GM18520 (cell line): ENCODE results near the gene GNAI1.

Source experiments
- ATAC-seq: cut with Tn5 transposase; IDR thresholded peaks from one replicate; pipeline ENCODE4 v1.9.1; 2021; ENCODE audit not compliant: unreplicated experiment

Gene GNAI1

DNA sequence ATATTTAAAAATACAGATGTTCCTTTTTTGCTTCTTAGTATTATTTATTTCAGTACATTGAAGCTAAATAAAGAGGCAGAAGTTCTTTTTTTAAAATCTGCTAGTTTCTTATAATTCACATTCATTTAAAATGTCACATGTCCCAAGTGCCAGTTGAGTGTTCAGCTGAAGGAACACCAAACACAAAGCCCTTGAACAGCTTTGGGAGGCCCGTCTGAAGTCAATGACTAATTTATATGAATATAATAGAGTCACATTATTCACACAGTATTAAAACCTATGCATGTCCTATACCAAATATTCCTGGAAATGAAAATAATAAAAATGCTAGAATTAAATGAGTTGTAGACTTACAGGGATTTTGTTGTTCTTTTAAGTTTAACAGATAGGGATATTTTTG, 70.3 kb downstream of the GNAI1 start:
- no peak for ATAC-seq

DNA sequence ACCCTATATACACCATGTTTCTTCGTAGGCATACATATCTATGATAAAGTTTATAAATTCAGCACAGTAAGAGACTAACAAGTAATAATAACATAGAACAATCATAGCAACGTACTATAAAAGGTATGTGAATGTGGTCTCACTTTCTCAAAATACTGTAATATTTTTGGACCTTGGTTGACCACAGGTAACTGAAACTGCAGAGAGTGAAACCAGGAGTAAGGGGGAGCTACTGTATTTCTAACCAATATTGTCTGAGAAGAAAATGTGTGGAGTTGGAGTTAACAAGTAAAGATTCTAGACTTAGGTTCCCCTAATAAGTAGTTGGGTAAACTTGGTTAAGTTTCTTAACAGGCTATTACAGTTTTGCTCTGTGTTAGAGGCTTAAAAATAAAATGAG, 72.1 kb downstream of the GNAI1 start:
- ATAC-seq, result no peak

DNA sequence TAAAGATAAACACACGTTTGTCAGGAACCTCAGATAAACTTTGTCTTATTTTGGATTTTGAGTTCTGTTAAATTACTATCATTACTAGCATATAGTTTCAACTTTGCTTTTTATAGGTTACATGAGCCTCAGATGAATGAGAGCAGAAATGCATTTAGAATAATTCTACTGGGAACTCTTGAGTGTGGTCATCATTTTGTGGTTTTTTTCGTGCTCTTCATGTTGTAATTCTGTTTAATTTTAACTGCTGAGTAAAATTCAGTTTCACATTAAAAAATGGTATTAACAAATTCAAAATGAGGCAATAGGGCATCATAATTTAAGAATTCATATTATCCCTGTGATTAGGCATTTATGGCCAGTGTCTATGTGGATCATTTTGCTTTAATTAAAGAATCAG, 72.9 kb downstream of the GNAI1 start:
- no peak for ATAC-seq

DNA sequence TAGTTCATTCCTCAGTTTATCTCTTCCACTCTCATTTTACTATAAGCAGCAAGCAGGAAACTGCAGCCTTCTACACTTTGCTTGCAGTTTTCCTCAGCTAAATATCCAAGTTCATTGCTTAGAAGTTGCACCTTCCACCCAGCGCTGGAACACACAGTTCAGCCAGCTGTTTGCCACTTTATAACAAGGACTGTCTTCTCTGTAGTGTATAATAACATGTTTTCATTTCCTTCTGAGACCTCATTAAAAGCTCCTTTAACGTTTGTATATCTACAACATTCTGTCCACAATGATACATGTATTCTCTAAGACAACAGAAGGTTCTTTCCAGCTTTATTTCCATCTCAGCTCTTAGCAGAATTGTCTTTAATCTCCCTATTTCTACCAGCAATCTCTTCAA, 74.1 kb downstream of the GNAI1 start:
- ATAC-seq, result no peak

DNA sequence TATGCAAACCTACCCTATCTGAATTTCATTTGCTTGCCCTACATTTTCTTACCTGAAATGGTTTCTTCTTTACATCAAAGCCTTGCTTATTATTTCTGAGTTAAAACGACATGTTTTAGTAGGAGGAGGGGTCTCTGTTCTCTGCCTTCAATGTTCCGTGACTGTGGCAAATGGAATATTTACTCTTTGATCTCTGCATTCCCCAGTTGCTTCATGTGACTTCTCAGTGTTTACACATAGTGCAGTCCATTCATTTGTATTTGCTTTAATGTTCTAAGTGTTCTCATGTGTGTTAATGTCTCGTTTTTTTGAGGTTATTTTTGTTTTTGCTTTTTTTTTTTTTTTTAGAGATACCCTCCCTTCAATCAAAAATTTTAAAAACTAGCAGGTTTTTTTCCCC, 75.8 kb downstream of the GNAI1 start:
- no peak for ATAC-seq

DNA sequence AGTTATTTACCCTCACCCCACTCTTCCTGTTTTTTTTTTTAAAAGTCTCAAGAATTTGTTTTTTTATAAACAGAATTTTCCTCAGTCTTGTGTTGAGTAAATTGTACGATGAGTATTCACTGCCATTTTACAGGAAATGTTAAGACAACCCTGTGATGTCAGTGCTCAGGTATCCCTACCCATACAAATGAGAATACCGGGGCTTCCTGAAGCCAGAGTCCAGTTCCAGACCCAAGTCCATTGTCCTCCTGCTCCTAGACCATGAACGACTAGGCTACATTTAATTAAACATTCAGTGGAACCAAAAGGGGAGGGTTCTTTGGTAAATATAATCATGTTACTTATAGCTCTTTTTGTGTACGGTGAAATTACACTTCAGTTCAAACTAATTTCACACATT, 79.2 kb downstream of the GNAI1 start:
- no peak for ATAC-seq

DNA sequence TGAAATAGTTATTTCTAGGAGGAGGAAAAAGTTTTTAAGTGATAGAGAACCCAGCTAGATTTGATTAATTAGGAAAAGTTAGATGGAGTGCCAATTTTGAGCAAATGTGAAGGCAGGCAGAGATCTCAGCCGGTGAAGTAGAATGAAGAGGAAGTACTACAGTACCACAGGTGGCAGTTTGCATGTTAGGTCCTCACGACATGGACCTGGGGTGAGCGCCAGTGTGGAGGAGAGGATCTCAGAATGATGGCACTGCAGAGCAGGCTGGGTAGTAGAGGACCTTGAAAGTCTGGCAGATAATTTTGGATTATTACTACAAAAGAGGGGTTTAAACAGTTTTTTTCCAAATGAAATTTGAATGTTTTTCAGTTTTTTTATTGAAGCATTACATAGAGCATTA, 81.1 kb downstream of the GNAI1 start:
- ATAC-seq, result no peak

DNA sequence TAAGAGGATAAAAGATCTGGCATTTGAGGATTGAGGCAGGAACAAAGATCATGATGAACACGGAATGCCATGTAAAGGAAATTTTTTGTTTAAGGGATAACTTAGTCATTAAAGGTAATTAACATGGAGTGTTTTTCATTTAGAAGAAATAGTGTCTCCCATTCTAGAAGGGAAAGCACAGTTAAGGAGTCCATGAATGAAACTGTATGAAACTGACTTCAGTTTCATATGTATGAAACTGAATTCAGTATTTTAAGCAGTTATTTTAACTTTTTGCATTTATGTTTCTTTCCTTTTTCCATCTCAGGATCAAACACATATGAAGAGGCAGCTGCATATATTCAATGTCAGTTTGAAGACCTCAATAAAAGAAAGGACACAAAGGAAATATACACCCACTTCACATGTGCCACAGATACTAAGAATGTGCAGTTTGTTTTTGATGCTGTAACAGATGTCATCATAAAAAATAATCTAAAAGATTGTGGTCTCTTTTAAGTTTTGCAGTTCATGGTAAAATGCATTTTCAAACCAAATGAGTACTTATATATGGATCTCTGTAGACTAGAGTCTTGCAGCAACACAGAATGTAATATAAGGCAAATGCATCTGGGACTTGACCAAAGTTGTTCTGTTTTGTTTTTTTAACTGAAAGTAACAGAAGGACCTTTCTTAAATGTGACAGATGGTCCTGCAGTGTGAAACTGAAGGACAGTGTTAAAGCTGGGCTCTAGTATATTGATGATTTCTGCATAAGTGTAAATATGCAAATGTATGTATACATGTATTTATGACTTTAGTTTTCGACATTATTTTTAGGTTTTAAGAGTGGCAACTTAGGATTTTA, 82.6 kb downstream of the GNAI1 start:
- ATAC-seq, result no peak

DNA sequence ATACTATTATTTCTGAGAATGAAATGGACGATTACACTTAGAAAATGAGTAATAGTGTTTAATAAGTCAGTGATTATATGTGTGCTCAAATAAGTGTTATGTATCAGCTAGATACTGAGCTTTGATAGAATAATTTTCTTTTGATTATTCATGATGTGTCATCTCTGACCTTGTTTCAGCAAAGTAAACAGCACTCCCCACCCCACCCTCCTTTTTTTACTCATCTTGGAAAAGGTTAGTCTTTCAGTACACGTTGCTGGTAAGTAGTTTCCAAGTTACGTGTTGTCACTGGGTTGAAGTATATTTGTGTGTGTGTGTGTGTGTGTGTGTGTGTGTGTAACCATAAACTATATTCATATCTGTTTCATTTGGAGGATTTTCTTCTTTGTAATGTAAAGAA, 84.1 kb downstream of the GNAI1 start:
- ATAC-seq, result no peak

DNA sequence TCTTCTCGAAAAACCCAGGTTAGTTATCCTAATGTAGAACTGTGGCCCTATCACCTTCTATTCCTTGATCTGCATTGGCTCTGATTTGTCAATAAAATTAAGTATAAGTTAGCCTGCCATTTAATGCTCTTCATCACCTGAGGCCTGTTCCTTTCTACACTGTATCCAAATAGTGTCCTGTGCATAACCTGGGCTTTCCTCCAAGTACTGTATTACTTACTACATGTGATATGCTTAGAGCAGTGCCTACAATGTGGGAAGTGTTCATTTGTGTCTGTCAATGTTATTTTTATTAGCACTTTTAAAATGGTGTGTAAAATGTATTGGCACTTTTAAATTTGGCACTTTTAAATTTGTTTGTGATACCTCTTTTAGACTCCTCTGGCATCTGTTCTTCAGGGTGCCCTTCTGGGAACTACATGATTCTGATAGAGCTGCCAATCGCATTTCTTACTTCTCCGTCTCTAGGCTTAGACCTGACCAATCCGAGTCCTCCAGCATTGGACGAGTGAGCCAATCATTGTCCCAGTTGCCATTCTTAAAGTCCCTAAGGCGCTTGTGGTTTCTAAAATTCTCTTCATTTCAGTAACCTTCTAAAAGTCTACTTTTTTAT, 85.5 kb downstream of the GNAI1 start:
- ATAC-seq, result no peak

DNA sequence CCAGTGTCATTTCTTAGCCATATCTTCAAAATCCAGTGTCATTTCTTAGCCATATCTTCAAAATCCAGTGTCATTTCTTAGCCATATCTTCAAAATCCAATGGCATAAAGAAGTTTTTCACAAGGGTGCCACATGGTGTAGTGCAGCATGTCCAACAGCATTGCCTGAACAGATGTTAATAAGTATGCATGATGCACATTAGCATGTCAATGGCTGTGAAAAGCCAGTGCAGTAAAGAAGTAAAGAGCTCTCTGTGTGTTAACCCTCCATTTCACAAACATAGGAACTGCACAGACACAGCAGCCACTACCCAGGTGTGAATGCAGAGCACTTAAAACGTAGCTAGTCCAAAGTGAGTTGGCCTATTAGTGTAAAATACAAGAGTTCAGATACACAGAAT, 89.8 kb downstream of the GNAI1 start:
- ATAC-seq, result no peak

DNA sequence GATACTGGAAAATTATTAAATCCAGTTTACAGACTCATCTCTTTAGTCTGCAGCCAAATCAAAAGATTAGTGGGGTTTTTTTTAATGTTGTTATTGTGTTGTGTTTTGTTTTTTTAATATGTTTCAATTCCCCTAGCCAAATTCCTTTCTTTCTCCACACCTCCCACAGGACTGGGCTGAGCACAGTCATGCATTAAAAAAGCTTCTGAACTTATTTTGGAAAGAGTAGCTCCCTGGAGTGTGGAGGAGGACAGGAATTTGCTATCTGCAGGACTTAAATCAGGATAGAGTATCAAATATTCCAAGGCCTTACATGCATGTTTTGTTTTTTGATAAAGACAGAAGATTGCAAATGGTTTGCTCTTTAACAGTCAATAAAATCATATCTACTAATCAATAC, 90.7 kb downstream of the GNAI1 start:
- no peak for ATAC-seq

DNA sequence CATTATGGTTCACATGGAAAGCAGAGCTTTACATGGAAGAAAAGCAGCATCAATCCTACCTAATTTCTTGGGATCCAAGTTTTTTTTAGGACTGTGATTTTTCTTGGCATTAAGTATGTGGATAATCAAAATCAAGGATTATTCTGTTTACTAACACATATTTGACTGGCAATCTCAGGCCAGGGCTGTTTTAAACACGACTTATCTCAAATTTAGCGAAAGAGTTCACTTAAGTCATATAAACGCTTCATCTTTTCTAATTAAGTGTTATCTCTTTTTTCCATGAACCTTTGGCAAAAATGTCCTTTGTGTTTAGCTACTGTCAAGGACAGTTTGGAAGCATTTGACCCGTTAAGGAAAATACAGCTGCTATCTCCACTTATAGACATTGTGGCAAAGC, 92.0 kb downstream of the GNAI1 start:
- ATAC-seq, result no peak

DNA sequence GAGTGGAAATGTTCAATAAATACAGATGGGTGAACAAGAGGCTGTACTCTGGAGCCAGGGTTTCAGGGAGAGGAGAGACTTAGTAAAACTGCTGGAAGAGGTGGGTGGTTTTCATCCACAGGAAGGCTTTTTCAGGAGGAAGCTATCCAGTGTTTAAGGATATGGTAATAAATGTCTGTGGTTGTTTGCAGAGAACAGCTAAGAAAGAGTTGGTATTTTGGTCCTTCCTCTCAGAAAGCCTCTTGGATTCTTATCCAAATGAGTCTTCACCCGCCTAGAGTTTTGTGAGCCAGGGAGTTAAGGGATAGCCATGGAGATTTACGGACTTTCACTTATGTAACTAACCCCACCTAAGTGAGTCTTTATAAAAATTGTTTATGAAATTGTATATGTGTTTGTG, 95.7 kb downstream of the GNAI1 start:
- ATAC-seq, result no peak

DNA sequence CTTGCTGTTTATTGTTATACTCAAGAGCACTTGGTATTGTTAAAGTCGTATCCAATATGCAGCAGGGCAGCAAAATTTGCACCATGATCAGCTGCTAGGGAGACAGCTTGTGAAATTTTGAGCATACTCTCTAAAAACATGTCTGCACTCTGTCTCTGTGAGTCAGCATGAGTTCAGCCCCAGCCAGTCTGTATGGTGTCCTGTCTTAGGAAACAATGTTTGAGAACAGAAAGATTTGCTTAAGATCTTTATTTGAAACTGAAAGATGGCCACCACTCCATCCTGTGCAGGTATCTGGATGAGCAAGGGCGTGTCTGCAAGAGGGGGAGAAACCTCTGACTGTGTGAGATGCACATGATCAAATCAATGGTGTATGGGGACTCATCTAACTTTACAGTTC, 97.1 kb downstream of the GNAI1 start:
- no peak for ATAC-seq

DNA sequence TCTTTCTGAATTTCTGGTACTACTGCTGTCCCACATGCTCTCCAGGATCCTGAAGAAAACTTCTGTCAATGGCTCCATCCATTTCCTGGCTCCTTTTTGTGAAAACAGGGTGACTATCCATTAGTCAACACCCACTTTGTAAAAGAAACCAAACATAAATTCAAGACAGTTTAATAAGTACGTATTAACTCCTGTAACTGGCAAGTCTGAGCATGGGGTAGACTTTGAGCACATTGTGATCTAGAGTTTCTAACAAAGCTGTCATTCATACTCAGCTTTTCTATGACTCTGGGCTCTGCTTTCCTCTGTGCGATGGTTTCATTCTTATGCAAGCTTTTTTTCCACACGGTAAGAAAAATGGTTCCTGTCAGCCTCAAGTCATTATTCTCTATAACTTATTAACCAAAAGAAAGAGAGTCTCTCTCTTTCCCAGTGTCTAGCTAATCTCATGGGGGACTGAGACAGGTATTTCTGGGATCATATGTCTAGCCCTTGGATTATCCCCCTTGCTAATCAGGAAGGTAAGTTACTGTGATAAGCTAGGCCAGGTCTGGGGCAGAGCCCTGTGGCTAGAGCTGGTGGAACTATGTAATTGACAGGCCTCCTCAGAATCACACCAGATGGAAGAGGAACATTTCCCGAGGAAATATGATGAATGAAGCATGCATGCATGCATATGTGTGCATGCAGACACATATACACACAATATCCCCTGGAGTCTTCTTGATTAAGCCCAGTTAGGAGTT, 98.5 kb downstream of the GNAI1 start:
- ATAC-seq, result no peak

DNA sequence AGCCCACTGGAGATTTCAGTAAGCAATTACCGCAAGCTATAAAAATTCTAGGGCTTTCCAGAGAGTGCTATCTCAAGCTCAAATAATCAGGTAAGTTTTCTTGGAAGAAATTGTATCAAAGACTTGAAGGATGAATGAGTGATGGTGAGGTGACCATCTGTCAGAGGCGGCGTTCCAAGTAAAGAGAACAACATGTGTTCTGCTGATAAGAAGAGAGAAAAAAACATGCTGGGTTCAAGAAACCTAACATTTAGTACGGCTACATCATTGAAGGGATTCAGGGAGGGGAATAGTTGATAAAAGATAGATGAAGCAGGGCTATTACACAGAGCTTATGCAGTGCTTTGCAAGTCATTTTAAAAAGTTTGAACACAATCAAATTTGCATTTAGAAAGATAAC, 100.7 kb downstream of the GNAI1 start:
- ATAC-seq, result no peak

DNA sequence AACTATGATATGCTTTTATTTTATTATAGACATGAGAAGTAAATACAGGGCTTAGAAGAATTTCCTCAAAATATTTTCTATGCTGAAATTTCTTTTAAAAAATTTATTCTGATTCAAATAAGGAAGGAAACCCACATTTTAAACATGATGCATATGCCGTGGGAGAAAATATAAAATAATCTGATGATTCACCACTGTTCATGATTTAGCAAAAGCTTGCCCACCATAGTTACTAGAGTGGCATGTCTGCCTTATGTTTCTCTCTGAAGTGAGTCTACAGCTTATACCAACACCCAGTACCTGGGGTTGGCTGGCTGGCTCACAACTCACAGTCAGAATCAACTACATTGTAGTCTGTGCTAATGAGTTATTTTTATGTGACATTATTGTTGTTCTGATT, 102.0 kb downstream of the GNAI1 start:
- no peak for ATAC-seq

DNA sequence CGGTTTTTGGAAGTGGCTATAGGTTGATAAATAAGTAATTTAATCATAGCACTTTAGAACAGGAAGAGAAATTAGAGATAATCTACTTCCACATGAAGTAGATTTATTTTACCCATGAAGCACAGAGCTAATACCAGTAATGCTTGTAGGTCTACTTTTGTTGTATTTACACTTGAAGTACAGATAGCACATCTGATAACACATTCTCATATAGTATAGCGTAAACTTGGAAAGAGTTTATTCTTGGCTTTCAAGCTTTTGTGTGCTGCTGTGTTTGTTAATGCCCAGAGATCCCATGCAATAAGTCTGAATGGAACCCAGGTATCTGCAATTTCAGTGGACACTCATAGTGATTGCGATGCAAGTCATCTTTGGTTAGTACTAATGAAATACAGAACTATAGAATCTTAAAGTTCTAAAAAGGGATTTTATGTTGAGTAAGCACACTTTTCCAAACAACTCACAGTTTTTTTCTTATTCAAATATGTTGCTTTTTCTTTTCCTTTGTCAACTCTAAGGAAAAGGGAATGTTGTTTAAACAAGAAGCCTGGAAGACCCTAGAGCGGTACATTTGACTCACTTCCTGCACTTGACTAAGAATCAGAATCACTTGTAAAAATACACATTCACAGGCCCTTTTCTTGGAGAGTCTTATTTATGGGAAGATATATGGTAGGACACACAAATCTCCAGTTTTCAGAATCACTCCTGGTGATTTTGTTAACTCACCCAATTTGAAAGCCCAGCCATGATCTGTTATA, 105.8 kb downstream of the GNAI1 start:
- ATAC-seq, result no peak

DNA sequence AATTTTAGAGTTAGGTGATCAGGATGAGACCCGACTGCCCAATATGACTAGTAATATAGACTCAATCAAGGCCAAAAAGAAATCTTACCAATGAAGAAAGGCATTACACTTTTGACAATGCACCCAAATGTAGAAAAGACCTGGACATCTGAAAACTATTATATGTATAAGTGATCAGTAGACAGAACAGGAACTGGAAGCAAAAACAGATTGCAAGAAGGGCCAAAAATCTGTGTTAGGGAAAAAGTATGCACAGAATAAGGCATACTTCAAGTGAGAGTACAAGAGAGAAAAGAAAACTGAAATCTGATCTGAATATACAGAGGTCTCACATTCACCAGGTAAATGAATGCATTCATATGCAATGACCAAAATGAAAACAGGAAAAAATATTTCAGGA, 107.0 kb downstream of the GNAI1 start:
- no peak for ATAC-seq

DNA sequence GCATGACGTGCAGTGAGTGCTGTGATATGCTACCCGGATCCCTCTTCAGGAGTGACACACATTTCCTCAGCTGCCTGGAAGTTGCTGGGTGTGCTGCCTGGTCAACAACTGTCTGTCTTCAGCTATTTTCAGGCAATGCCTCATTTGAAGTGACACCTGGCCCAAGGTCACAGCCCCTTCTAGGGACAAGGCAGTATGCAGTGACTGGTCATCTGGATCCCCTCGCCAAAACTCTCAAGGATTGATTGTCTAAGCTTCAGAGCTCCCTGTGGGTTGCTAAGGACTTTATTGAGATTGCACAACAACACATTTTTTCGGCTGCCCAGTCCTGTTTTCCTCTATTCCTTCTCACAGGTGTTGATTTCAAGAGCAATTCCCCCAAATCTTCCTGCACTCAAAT, 108.8 kb downstream of the GNAI1 start:
- no peak for ATAC-seq
